ENCODE results near the gene RPH3AL.

The RPH3AL gene

GRCh38 chr17:353213-353837 lies 718 bp upstream of the RPH3AL start:
- DNase-seq (ENCODE audit: low spot score): no peak

DNA sequence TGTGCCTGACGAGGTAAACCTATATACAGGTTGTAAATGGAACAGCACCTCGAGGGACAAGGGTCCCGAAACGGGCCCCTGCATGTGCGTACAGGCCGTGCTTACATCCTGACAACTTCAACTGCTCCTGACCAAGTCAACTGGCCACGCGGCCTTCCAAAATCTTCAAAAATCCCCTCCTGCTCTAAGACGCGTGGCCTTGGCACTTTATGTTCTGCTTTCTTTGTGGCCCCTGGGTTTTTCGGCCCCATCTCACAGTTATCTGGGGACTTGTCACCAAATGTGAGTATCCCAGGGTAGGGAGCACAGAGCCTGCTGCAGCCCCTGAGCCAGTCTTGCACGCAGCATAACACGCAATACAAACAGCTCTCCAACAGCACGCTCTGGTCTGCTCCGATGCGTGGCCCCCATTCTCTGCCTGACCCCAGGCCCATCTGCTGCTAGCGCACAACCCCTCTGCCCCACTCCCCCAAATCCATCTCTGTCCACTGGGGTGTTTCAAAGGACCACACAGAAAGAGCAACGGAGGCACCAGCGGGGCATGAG lies 659 bp downstream of the RPH3AL start:
- DNase-seq (ENCODE audit: low spot score): no peak

DNA sequence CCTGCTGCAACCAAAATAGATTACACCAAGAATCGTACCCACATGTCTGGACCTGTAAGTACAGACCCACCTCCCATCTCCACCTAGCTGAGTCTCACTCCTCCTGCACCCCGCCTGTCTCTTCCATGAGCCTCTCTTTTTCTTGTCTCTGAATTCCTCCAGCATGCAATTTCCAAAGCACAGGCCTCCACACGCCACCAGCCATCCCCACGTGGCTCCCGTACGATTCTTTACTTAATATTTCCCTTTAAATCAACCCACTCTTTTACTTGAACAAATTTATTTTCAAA lies 1.2 kb downstream of the RPH3AL start:
- no peak for DNase-seq (ENCODE audit: low spot score)

DNA sequence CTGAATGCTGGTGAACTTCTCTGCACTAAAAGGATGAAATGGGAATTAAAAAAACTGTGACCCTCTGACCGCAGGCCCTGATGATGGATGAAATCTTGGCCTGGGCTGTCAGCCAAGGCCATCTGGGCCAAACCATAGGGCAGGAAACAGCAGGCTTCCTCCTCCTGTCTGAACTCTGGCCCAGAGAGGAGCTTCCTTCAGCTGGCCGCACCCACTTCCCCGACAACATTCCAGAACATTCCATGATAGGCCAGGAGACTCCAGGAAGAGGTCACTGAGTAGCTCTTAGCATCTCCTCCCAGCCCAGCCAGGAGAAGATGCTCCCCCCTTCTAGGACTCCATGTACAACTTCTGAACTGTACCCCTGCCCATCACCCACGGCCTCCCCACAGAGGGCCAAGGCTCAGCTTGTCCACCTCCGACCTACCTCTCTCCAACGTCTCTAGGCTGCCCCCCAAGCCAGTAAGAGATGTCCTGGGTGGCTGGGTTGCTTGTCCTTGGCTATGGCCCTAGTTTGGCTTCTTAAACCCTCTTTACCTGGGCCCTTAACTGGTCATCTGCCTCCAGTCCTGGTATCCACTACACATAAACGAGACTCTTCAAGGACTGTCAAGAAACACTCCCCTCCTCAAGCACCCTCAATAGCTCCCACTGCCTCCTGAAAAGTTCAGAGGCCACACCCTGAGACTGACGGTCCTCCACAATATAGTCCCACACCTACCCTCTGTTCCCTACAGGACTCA lies 1.7 kb downstream of the RPH3AL start:
- DNase-seq (ENCODE audit: low spot score): peak; percentile 61

- DNase-seq (ENCODE audit: low spot score): no peak
Observed at GRCh38 chr17:349666-350065, 2.9 kb downstream of the RPH3AL start.

DNA sequence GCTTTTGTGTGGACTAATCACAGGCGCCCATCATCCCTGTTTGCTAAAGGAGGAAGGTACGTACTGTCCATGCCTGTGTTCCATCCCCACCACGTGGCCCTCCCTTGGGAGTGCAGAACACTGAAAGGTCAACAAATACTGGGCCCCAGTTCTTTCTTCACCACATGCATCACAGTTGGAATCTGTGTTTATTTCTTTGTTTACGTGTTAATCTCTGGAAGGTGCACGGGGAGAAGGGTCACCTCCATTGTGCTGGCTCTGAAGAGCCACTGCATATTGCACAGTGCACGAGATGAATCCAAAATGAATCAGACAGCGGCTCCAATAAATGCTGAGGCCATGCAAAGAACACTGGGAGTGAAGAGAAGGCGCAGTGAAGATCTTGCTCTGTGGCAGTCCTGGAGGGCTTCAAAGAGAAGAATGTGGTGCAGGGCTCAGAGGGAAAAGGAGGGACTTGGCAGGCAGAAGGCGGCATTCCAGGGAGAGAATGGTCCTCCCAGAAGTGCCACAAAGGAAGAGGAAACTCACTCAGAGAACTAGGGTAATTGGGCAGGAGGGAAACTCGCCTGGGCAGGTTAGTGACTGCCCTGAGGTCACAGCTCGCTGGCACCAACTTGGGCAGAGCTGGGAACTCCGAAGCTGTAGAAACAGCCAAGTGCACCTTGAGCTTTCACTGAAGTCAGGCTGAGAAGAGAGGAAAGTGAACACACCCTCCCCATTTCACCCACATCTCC lies 3.7 kb downstream of the RPH3AL start:
- DNase-seq (ENCODE audit: low spot score): no peak

DNA sequence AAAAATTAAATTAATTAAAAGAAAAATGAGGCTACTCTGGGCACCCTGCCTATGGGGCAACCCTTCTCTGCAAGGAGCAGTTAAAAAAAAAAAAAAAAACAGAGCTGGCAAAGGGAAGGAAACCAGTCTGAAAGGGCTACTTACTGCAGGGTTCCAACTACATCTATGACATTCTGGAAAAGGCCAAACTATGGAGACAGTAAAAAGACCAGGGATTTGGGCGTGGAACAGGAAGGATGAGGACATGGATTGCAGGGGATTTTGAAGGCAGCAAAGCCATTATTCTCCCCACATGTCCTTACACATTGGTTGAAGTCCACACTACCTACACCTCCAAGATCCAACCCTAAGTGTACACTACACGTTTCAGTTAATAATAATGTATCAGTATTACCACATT lies 4.6 kb downstream of the RPH3AL start:
- no peak for DNase-seq (ENCODE audit: low spot score)

DNA sequence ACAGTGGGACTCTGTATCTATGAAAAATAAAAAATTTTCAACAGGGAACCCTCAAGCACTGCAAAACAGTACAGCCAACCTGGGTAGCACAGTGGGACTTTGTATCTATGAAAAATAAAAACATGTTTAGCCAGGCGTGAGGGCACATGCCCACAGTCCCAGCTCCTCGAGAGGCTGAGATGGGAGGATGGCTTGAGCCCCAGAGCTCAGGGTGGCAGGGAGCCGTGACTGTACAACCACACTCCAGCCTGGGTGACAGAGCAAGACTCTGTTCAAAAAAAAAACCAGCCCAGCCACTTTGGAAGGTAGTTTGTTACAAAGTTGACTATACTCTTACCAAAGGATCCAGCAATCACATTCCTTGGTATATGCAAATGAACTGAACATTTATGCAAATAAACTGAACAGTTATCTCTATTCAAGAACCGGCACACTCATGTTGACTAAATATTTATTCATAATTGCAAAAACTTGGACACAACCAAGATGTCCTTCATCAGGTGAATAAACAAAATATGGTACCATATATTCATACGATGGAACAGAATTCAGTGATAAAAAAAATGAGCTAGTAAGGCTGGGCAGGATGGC lies 5.2 kb downstream of the RPH3AL start:
- no peak for DNase-seq (ENCODE audit: low spot score)

DNA sequence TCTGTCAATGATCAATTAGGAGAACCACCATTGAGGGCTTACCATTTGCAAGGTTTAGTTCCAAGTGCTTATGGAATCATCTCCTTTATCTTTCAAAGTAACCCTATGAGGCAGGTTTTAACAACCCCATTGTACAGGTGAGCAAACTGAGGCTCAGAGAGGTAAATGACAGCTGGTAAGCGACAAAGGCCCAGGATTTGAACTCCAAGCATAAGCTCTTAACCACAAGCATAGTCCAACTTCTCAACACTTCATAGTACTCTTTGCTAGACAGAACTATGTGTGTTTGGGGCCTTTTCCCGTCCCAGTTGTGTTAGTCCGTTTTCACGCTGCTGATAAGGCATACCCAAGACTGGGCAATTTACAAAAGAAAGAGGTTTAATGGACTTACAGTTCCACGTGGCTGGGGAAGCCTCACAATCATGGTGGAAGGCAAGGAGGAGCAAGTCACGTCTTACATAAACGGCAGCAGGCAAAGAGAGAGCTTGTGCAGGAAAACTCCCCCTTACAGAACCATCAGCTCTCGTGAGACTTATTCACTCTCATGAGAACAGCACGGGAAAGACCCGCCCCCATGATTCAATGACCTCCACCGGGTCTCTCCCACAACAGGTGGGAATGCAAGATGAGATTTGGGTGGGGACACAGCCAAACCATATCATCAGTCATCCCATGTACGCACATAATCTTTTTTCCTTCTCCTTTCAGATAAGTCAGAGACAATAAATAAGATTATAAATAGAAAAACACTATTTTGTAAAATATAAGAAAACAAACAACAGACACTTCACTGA lies 6.4 kb downstream of the RPH3AL start:
- no peak for DNase-seq (ENCODE audit: low spot score)

- DNase-seq (ENCODE audit: low spot score): no peak
Observed at GRCh38 chr17:345261-345660, 7.3 kb downstream of the RPH3AL start.

DNA sequence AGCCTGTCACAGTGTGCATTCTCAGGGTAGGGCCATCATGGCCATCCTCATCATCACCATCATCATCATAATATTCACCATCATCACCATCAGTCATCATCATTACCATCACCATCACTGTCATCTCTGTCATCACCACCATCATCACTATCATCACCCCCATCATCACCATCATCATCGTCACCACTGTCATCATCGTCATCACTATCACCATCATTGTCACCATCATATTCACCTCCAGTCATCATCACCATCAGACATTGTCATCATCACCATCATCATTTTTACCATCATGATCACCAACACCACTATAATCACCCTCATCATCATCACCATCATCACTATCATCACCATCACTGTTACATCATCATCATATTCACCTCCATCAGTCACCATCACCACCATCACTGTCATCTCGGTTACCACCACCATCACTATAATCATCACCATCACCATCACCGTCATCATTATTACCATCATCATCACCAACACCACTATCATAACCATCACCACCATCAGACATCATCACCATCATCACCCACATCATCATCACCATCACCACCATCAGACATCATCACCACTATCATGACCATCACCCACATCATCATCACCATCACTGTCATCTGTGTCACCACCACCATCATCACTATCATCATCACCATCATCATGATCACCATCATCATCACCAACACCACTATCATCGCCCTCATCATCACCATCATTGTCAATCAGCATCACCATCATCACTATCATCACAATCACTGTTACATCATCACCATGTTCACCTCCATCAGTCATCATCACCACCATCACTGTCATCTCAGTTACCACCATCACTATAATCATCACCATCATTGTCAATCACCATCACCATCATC lies 8.5 kb downstream of the RPH3AL start:
- DNase-seq (ENCODE audit: low spot score): no peak

DNA sequence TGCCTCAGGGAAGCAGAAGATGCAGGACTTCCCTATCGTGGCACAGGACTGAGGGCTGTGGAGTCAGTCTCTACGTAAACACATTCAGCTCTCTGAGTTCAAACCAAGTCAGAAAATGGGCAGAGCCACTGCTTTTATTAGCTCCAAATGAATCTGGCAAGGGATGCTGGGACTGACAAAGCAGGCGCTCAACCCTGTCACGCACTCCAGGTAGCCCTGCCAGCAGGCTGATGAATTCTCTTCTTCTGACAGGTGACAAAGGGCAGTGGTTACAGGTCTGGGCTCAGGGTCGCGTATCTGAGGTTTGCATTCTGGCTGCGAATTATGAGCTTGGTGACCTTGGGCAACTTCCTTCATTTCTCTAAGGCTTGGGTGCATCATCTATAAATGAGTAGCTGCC lies 9.4 kb downstream of the RPH3AL start:
- DNase-seq (ENCODE audit: low spot score): no peak

GRCh38 chr17:340074-340473 lies 12.5 kb downstream of the RPH3AL start:
- DNase-seq (ENCODE audit: low spot score): no peak

DNA sequence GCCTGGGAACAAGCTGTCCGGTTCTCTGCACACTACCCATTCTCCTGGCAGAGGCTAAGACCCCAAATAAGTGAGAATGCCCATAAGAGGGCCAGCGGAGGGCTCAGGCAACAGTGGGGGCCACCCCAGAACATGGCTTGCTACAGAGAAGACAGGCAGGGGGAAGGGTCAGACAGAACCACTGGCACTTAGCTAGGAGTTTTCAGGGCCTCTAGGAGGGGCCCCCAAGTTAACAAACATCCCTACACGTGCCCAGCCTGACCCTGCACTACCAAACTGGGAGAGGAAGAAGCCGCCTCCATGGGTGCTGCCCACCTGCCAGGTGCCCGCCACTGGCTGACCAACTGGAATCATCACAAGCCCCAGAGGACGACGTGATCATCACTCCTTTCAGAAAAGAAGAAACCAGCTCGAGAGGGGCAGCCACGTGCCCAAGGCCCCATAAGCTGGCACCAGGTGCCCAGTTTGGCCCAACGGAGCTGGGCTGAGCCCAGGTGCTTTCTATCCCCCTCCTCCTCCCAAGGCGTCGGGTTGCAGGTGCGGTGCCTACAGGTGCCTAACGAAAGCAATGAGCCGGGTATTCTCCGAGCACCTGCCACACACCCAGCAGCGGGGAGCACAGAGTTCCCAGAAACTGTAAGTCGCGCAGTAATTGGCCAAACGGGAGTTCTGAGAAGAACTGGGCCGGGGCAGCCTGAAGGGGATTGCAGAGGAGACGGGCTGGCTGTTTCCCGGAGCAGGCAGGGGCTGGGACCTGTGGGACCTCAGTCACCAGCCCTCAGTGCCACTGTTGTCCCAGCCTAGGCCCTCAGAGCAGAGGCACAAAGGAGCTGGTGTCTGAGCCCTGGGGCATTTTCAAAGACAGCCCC lies 13.2 kb downstream of the RPH3AL start:
- no peak for DNase-seq (ENCODE audit: low spot score)

DNA sequence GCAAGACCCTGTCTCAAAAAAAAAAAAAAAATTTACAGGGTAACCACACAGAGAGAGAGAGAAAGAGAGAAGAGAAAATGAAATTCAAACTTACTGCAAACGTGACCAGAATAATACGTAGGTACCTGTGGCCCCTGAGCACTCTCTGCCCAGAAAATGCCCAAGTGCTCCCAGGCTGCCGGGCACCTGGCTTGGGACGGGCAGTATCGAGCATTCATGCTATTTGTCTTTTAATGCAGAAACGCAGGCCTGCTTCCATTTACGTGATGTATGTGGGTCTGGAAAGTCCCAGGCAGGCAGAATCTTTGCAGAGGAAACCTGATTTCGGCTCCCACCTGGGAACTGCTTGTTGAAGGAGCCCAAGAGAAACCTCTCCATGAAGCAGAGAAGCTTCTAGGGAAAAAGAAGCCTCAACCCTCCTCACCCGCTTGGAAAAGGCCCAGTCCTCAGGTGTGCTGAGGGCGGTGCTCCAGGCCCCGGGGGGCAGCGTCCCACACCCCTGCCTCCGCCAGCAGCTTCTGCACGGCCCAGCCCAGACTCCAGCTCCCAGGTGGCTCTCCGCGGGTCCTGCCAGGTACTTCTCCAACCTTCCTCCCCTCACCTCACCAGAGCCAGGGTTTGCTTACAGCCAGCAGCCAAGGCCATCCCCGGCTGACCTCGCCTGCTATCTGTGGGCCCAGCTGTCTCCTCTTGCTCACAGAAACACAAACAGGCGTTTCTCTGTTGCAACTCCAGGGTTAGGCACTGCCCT lies 14.0 kb downstream of the RPH3AL start:
- DNase-seq (ENCODE audit: low spot score): no peak

DNA sequence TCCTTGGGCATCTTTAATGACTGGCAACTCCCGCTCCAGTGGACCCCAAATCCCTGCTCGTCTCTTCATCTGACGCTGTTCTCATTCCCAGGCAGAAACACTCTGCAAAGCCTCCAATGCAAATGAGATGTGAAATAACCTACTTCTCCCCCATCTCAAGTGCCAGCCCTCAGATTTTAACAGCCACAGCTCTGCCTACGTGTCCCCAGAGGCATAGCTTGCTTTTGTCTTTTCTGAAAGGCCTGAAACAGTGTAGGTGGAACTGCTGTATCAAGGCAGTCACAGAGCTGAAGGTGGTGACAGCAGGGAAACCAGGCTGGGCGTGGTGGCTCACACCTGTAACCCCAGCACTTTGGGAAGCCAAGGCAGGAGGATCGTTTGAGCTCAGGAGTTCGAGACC lies 14.7 kb downstream of the RPH3AL start:
- DNase-seq (ENCODE audit: low spot score): no peak

DNA sequence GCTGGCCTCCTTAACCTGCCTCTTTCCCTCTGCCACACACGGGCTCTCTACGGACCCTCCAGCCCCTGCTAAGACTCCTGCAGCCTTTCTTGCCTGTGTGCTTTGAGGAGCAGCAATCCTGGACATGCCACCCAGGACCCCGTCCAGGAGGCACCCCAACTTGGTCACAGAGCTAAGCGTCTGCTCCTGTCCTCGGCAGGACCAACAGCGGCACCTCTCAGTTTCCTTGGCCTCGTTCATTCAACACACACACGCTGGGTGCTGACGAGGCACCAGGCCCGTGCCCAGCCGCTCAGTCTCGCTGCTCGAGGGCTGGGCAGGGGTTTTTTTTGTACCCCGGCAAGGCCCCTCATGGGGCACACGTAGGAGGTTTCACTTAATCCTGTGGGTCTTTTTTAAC lies 15.2 kb downstream of the RPH3AL start:
- DNase-seq (ENCODE audit: low spot score): no peak

GRCh38 chr17:337022-337420 lies 15.6 kb downstream of the RPH3AL start:
- no peak for DNase-seq (ENCODE audit: low spot score)
